SIG-M5 treated with dmso at 0.1 percent for 504 hours (cell line): ENCODE results near the gene LHFPL2.

Source experiments
- DNase-seq: peaks from one replicate; lab custom pipeline; 2025; ENCODE audit not compliant: unreplicated experiment; lab: John Stamatoyannopoulos, UW

LHFPL2 gene

DNA sequence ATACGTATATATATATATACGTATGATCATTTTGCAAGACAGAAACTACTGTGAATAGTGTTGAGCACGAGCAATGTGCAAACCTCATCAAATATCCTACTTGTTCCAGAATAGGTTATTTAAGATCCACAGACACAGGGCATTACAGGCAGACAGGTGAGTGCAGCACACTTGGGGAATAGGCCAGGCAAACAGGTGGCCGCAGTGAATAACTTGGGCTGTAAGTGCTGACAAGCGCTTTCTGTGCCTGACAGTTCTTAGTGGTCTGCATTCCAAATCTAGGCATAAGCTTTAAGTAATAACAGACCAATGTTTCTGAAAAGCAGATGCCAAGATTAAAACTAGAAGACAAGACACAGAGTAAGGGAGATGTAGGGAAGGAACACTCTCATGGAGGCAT, 77.9 kb downstream of the LHFPL2 start:
- DNase-seq = no peak

DNA sequence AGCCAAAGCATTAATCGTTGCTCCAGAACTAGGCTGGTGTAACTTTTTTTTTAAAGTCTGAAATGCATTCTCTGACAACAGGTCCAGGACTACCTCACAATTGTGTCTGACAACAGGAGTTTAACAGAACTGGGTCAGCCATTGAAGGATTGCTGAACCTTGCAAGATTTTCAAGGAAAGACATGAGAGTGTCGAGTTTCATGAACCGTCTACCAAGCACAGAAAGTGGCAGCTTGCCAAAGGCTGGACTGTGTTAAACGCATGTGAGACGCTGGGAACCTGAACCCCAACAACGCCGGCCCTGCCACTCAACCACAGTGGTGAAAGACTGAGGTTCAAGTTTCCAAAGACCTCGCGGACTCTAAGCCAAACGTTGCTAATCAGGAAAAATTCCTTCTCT, 79.1 kb downstream of the LHFPL2 start:
- no peak for DNase-seq

DNA sequence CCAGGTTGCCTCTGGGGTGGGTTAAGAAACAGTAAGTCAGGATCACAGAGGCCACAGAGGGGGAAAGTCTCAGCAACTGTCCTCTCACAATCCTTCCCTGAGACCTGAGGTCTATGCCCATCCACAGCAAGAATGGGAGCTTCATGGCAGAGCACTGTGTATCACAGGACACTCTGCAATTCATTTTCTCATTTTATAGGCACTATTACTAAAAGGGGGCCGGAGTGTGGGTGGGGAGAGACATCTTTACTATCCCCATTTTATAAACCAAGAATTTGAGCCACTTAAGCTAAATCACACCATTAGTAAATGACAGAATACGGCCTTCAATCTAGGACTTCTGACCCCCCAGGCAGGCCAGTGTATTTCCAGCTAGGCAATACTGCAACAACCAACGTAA, 79.9 kb downstream of the LHFPL2 start:
- no peak for DNase-seq

DNA sequence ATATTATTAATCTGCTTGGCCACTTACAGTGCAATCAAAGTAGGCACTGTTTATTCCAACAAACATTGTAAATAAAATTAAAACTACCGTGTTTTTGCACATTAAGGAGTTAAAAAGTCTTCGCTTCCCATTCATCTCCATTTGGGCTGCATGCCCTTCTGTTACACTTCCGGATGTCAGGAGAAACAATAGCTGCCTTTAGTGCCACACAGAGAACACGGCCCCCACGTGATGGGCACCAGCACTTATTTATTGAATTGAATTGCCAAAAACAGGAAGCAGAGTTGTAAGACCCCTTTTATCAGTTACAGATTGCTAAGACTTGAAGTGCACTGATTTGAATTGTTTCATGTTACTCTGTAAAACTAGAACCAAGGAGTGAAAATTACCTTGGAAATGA, 80.4 kb downstream of the LHFPL2 start:
- no peak for DNase-seq

DNA sequence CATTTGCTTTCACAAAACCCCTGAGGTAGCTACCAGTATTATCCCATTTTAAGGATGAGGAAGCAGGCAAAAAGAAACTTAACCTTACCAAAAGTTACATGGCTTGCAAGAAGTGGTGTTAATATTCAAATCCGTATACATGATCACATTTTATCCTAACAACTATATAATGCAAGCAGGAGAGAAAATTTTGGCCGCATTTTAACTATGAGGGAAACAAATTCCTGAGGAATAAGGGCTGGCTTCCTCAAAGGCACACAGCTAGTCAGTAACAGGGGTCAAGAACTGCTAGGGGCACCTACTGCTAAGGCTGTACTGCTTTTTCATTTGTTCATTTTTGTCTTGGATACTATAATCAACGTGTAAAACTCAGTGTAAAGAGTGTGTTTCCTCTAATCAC, 81.0 kb downstream of the LHFPL2 start:
- DNase-seq = no peak

DNA sequence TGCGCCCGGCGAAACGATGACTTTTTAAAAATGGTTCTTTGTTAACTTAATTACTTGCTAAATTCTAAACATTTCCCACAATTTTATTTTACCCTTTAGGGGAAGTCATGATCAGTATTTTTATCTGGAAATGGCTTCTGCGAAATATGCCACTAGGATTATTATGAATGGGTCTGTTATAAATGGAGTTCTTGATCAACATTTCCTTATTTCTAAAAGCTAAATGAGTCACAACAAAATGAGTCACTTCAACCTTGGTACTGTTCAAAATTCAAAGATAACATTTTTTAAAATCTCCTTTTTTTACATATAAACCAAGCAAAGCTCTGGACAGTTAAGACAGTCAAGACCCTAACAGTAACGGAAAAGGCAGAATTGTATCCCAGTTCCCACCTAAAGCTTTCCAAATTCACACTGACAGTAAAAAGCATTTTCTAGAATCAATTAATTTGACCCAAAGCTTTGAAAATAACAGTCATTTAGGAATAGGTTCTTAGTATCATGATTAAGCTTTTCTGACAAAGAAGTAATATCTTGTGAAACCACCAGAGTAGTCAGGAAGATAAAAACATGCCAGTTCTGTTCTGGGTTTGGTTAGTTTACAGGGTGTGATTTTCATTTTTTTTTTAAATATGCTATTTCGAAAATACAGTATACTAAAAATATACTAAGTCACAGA, 81.7 kb downstream of the LHFPL2 start:
- DNase-seq = no peak

DNA sequence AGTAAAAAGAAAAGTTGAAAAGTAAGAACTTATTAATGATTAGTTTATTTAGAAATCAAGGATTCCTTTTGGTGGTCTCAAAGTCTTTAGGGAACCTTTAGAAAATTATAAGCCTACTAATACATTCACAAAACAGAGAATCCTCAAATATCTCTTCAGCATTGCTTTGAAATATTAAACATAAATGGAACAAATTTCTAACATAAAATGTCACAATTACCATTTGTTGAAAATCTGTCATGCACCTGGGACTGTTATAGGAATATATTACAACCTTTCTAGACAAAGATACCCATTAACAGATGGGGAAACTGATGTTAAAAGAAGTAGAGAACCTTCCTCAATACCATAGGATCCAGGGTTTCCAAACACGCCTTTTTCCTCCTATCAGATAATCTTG, 83.2 kb downstream of the LHFPL2 start:
- DNase-seq = no peak

DNA sequence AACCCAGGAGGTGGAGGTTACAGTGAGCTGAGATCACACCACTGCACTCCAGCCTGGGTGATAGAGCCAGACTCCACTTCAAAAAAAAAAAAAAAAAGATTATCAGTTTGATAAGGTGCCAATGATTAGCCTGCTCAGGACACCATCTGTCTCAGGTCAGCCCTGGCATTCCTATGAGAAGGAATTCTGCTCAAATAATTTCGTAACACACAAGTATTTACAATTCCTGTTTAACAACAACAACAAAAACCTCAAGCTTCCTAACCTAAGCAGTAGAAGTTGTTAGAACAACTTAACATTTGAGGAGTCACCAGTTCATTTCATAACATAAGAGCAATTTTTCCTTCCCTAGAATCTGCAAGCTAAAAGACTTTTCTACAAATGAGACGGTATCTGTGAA, 85.0 kb downstream of the LHFPL2 start:
- DNase-seq = no peak

DNA sequence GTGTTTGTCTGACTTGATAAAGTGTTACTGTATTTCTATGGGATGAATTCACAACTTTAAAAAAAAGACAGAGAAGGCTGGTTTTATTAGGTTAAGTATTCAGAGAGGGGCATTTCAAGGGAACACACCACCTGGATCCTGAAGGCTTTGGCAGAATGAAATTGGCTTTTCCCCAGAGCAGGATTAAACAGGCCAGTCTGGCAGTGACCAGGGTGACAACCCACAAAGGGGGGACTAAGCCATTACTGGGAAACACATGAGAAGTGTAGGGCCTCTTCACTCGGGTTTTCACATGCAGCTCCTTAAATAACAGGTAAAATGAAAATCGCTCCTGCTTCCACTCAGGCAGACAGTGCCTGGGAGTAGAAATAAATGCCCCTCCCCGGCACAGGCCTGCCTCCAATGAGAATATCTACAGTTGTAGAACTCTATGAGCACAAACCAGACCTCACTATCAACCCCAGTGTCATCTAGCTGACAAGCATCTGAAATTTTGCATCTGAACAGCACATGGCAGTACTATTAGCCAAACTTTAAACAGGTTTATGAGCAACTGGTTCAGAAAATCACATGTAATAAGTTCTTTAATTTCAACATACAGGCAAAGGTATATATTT, 85.8 kb downstream of the LHFPL2 start:
- no peak for DNase-seq

DNA sequence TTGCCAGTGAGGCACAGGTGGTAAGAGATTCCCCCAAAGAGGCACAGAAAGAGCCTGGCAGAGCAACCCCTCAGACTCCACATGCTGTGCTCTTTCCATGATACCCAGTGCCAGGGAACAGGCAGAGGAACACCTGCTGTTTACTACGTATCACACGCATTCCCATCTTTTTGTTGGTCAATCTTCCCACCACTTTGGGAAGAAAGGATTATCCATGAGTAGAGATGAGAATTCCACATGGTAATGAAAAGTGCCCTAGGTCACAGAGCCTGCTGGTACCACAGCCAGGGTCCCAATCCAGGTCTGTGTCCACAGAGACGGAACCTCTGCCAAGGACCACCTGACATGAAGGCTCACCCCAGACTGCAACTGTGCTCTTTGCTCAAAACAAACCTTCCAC, 86.6 kb downstream of the LHFPL2 start:
- no peak for DNase-seq

DNA sequence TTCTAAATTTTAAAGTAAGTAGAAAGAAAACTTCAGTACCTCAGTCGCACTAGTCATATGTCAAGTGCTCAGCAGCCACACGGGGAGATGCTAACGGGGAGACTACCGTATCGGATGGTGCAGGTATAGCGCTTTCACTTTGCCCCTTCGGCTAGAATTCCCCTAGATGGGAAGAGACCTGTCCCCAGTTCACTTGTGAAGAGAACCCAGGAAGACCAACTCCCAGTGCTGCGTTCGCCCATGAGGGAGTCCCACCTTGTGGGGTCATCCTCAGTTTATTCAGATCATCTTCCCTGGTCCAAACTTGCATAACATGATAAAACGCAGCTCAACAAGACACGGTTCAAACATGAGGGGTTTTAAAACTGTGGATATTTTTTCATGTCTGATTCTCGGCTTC, 87.3 kb downstream of the LHFPL2 start:
- DNase-seq = no peak

DNA sequence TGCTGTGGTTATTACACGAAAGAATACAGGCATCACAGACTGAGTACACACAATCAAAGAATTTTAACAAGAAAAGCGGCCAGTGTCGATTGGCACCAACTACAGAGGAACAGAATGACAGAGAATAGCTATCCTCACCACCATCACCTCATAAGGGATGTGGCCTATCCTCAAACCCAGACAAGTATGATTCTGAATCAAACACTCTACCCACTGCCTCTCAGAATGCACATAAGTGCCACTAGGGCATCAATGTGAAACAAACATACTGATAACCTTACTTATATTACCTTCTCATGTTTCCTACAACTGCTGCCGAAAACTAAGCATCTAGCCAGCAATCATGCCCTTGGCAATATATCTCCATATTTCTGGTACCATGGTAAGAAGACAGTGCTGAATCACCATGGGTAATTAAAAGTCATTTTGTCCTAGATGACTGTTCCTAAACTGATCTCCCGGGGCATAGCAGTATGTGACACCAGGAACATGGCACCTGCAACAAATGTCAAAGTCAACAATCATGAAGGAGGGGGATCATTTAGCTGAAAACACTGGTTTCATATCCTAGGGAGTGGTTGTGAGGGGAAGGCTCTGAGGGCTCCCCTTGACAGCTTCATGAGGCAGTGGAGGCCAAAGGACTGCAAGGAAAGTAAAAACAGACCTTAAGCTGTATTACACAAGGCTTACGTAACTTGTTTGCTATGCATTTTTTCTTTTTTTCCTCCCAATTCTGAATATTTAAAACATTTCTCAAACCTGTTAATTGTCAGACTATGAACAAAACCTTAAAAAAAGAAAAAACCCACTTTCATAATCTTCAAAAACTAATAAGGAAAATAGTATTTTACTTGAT, 88.3 kb downstream of the LHFPL2 start:
- peak; percentile 6 for DNase-seq

DNA sequence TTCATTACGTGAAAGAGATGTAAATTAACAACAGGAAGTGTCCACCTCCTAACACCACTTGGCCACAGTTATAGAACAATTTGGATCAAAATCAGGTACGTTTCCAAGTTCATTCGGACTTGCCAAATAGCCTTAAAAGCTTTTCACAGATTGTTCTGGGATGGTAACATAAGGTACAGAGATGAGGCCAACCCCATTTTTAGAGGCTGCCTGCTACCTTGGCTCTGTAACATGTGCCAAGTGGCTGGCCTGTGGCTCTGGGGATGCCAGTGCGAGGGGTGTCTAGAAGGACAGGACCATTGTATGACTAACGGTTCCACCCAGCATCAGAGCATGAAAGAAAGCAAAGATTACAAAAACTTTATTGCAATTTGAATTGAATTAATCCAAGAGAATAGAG, 91.0 kb downstream of the LHFPL2 start:
- no peak for DNase-seq

DNA sequence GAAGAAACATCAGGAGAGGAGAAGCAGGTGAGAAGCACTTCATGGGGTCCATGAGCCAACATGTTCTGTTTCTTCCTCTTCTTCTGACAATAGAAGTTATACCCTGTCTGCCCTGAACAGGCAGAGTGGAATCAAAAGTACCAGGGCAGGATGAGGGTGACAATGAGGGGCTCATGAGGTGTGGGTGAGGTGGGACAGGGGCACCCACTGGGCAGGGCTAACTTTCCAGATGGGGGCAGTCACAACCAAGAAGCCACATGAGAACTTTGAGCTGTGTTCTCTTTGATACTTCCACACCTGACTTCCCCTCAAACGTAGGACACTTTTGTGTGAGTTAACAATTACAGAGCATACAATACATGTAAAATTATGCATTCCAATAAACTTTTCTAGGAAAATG, 92.7 kb downstream of the LHFPL2 start:
- DNase-seq = no peak

DNA sequence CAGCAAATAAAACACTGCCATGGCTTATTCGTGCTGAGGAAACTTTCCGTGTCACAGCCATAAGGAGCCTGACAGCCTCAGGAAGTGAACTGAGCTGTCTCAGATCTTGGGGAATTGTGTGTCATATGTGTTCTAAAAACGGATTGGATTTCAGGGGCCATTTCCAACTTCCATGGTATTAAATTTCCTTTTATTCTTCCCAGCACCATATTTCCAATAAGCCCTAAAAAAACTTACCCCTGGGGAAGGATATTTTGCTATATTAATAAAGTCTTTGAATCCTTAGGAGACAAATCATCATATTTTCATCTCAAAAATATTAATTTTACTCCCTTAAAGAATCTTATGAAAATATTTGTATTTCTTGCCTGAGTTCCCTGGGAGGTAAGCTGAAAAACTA, 93.9 kb downstream of the LHFPL2 start:
- DNase-seq = no peak

DNA sequence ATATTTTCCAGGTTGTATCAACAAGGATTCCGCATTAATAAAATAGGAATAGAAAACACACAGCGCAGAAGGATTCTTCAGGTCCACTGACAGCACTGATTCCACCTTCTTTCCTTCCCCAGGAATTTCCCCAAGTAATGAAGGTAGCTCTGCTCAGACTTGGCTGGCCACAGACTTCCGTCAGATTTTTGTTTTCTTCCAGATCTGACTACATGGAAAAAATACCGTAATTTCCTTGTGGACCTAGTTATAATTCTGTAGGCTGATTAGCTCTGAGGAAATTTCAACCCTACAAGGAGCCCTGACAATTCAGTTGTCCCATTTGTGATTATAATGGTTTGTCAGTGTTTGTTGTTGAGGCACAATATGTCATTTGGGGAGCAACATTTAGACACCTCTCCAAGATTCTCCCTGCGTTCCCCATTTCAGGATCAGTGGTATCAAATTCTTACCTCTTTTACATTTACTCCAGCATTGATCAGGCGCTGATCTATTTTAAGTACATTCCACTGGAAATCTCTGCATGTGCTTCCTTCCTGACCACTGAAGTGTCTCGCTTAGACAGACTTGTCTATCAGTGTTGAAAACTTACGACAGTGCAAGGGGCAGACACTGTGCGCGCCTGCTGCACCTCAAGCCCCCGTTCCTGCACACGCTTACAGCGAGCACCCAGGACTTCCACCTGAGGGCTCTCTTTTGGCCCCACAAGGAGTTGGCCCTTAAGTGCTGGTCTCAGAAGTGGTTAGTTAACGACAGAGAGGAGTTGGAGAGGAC, 94.8 kb downstream of the LHFPL2 start:
- DNase-seq = no peak

DNA sequence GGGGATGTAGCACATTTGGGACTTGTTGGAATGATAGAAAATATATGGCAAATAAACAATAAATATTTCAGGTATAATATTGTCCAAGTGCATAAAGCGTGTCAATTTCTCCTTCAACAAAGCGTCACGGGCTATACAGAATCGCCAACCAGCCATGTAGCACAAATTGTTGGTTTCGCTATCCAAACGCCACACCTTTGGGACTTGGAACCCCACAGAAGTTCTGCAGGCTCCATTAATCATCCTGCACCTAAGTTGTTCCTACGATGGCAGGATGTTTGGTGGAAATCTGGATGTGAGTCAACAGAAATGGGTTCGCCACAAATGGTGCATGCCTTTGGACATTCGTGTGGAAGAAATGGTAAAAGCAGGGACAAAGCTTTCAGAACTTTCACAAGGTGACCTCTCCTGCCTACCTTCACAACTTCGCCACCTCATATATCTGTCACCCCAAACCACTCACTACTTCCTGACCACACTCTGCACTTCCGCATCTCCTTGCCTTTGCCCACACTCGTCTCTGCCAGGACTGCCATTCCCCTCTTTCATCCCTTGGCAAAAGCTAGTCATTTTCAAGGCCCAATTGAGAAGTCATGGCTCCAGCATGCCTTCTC, 95.7 kb downstream of the LHFPL2 start:
- DNase-seq = no peak

DNA sequence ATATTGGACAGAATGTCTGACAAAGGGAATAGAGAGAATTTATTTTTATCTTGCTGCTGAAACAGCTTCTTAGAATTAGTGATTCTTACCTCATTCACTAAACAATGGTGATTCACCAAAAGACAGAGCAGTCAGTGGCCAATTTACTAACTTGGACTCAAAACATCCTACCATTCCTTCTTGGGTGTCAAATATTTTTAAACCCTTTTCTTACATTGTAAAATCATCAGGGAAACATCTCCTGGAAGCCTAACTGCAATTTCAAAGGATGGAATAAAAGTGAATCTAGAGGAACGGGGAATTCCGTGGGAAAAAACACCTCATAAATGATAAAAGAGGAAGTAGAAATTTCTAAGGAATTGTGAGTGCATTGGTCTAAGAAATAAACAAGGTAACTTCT, 97.7 kb downstream of the LHFPL2 start:
- DNase-seq = no peak

DNA sequence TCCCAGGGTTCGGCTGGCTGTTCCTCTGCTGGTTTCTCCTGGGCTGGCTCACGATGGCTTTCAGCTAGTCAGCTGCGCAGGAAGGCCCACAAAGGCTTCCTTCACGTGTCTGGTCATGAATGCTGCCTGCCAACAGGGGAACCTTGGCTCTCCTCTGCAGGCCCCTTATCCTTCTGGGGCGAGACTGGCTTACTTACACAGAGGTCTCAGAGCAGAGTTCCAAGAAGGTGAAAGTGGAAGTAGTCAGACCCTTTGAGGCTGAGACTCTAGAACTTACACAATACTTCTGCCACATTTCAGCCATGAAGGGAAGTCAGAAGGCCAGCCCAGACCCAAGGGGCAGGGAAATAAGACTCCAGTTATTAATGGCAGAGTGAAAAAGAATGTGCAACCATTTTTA, 99.5 kb downstream of the LHFPL2 start:
- peak; percentile 98 for DNase-seq

DNA sequence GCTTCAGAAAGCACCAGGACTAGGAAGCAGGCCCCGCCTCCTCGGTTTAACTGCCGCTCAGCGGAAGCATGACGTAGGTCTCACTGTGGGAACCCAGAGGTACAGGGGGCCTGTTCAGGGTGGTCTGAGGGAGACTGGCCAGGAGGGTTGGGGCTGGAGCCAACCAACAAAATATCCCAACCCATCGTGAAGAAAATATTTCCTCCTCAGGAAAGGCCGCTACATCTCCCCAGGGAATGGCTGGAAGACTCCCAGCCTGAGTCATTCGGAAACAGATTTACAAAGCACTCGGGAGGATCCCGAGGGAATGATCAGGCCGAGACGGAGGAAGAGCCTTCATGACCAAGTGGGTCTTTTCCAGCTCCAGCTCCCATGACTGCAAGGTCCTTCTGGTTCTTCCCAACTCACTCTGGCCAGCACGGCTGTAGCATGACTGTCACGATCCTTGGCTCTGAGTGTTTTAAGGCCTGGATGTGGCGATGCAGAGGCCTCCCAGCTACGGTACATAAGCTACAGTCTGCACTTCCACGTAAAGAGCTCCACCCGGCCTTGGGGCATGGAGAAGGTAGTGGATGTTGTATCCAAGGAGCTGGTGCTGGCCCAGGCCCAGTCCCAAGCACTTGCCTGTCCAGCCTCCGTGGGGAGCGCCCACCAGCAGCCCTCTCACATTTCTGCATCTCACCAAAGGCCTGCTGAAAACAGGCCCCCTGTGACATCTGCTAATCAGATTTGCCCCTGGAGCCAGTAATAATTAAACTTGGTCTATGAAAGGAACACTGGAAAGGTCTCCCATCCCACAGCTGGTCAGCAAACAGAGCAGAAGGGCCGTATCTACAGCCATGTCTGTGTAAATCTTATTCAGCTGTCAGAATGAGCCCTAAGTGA, 100.6 kb downstream of the LHFPL2 start:
- peak; percentile 43 for DNase-seq
